AG09319 (cell line): ENCODE measurements around the gene PDAP1.
"Not testable (repeated sequence)": the region's sequence is repeated elsewhere in the genome, so short reads cannot be mapped to it uniquely, and the experiment has no call there.

Experiments used
- DNase-seq: peaks from one replicate; pipeline ENCODE4 v3.0.0-alpha.2; 2010; ENCODE audit warnings: low read depth; ENCODE audit errors: extremely low read depth
- CTCF ChIP-seq: IDR thresholded peaks from 2 replicates; pipeline ENCODE4 v1.5.1; 2011; ENCODE audit warnings: low read depth, mild to moderate bottlenecking, inconsistent platforms, low read length, moderate library complexity

Gene PDAP1

GRCh38 chr7:99438573-99439480, 30.4 kb upstream of the PDAP1 start, which contains the start of the genes CPSF4 and PTCD1:
CPSF4 (plus strand) TSS chr7:99438943; CDS start chr7:99439083, 140 bp downstream.
PTCD1 (minus strand) TSS chr7:99438798; CDS start chr7:99435242, 3,556 bp downstream.
- TF ChIP-seq CTCF: no peak
- DNase-seq: peak; percentile 86

- no peak for TF ChIP-seq CTCF
- DNase-seq: no peak
Observed at GRCh38 chr7:99437946-99438572, 29.7 kb upstream of the PDAP1 start.

DNA sequence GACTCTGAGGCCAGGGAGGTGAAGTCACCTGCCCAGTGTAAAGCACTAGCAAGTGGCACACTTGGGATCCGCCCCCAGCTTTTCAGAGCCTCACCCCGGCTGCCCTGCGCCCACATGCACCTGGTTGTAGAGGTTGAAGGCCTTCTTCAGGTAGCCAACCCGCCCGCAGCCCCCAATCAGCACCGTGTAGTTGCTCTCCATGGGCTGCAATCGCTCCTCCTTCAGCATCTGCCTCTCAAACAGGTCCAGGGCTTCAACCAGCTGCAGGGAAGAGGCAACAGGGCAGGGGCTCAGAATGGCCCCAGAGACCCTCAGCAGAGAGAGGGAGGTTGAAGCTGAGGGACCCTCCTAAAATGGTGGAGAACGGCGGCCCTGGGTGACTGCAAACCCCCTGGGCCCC, 24.8 kb upstream of the PDAP1 start:
- TF ChIP-seq CTCF: no peak
- no peak for DNase-seq

- not testable (repeated sequence) for DNase-seq
Observed at GRCh38 chr7:99431756-99432540, 23.6 kb upstream of the PDAP1 start.

GRCh38 chr7:99429756-99430155, 21.4 kb upstream of the PDAP1 start:
- TF ChIP-seq CTCF: no peak
- no peak for DNase-seq

DNA sequence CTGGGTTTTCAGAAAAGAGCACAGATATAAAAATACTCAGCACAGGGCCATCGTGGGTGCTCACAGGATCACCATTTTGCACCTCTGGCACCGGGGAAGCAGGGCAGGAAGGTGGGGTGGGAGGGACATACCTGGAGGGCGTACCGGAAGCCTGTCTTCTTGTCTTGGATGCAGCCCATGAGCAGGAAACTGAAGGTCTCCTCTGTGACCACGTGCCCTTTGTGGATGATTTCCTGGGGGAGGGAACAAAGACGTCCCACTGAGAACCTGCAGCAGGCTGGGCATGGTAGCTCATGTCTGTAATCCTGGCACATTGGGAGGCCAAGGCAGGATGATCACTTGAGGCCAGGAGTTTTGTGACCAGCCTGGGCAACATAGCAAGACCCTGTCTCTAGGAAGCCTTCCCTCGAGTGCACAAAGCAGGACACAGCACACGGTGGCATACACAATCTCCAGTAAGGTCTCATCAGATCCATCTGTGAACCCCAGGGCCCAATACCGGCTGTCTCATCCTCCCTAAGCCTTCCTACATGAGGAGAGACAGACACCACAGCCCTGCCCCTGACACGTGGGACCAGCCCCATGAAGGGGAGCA, 20.7 kb upstream of the PDAP1 start:
- DNase-seq: no peak
- TF ChIP-seq CTCF: no peak

GRCh38 chr7:99424932-99425730, 16.7 kb upstream of the PDAP1 start:
- no peak for TF ChIP-seq CTCF
- no peak for DNase-seq
